Spleen (tissue), 11 donors: ENCODE results near the gene ZBTB48. TPM values are rescaled to one million over a fixed set of nuclear protein-coding genes. Genes with fewer than 3 reads are reported as not detected.
"Not testable (repeated sequence)": the region's sequence is repeated elsewhere in the genome, so short reads cannot be mapped to it uniquely, and the experiment has no call there.

Experiments
- DNase-seq: peaks from one replicate; pipeline ENCODE4 v3.0.0-alpha.2; 2020
- H3K27ac ChIP-seq, 8 donors: fragments of 200-600 bp; sonication (generic) in 7 of 8; 1 replicate in 4 of 8; 2 replicates in 4 of 8; pipeline versions ENCODE4 v1.5.0 to v1.8.0; 2016 to 2021; ENCODE audit warnings: inconsistent platforms in 4 of 8, mild to moderate bottlenecking in 4 of 8, moderate library complexity in 1 of 8
- H3K27me3 ChIP-seq, 7 donors: fragments of 200-600 bp; sonication (generic) in 6 of 7; replicated peaks in 1 of 7; 1 replicate in 4 of 7; 2 replicates in 3 of 7; pipeline versions ENCODE4 v1.5.0 to v1.8.0; 2016 to 2021; ENCODE audit warnings: inconsistent platforms in 3 of 7, mild to moderate bottlenecking in 1 of 7
- H3K36me3 ChIP-seq, 6 donors: fragments of 200-600 bp; sonication (generic) in 5 of 6; 1 replicate in 4 of 6; 2 replicates in 2 of 6; pipeline versions ENCODE4 v1.5.0 to v1.8.0; 2016 to 2021; ENCODE audit warnings: inconsistent platforms in 2 of 6
- H3K4me1 ChIP-seq, 6 donors: fragments of 200-600 bp; sonication (generic) in 5 of 6; 1 replicate in 3 of 6; 2 replicates in 3 of 6; pipeline versions ENCODE4 v1.5.0 to v1.8.0; 2016 to 2021; ENCODE audit warnings: inconsistent platforms in 3 of 6
- H3K4me3 ChIP-seq, 8 donors: fragments of 200-600 bp; sonication (generic) in 7 of 8; 1 replicate in 4 of 8; 2 replicates in 4 of 8; pipeline versions ENCODE4 v1.5.0 to v1.8.0; 2016 to 2021; ENCODE audit warnings: inconsistent platforms in 4 of 8, mild to moderate bottlenecking in 4 of 8, moderate library complexity in 2 of 8
- H3K9me3 ChIP-seq, 8 donors: fragments of 200-600 bp; sonication (generic) in 7 of 8; 1 replicate in 4 of 8; 2 replicates in 4 of 8; pipeline versions ENCODE4 v1.5.0 to v1.8.0; 2016 to 2021; ENCODE audit warnings: inconsistent platforms in 4 of 8
- CTCF ChIP-seq, 11 experiments: fragments of 200-600 bp in 7 of 11; fragments of 450-650 bp in 4 of 11; sonication (generic) in 4 of 11; IDR thresholded peaks in 8 of 11; conservative IDR thresholded peaks in 3 of 11; 1 replicate in 7 of 11; 2 replicates in 4 of 11; pipeline versions ENCODE4 v1.4.0 to v1.8.0; 2016 to 2021; ENCODE audit warnings: antibody characterized with exemption in 11 of 11, inconsistent platforms in 4 of 11, mild to moderate bottlenecking in 1 of 11
- POLR2A ChIP-seq, 3 donors: fragments of 450-650 bp; IDR thresholded peaks; one replicate each; pipeline ENCODE4 v1.5.1; 2017; ENCODE audit warnings: antibody characterized with exemption in 3 of 3, mild to moderate bottlenecking in 1 of 3
- POLR2AphosphoS5 ChIP-seq, 3 donors: sonication (generic); formaldehyde crosslinking; IDR thresholded peaks; one replicate each; pipeline ENCODE4 v1.5.1; 2017; ENCODE audit warnings: antibody characterized with exemption in 3 of 3
- WGBS, 5 donors: extraction: QIAGEN DNeasy Blood & Tissue Kit in 3 of 5; methylation state at CpG; one replicate each; pipeline versions ENCODE4 v1.1.5 to v1.1.7; 2013 to 2018; 5-methylcytosine and 5-hydroxymethylcytosine counted together
- intact Hi-C: fragments of 100-400 bp; cut with DNase I; formaldehyde crosslinking; loops from one replicate; pipeline ENCODE4 v1.15.0; 2023; ENCODE audit warnings: low total_unique reads
- polyA plus RNA-seq, 3 donors: library from polyadenylated mRNA; stranded (reverse); fragments of 200-250 nt; gene quantifications; one replicate each; pipeline ENCODE4 v1.2.1, GENCODE V29; 2013
- total RNA-seq, 7 donors: library from RNA; depleted of rRNA in 3 of 7; stranded (reverse); fragments of >200 nt in 3 of 7; fragmentation: NEBNext Ultra II Directional in 4 of 7; extraction: Animal tissue kit (Norgen Biotek cat#: 25700) in 4 of 7; gene quantifications; one replicate each; pipeline versions ENCODE4 v1.1.0 to v1.2.1, GENCODE V29; 2016 to 2021
- donor health status: healthy with polysubstance abuse.
- donor health status: DM: no; HTN: no; CAD: no; lungs with moderate emphysema.
- donor health status: DM: no; HTN: no; CAD: no.
- donor health status: Bipolar disorder and iron deficiency.
- donor health status: healthy.
- donor health status: DM: no; HTN: no; CAD: no.
- donor health status: DM: yes; HTN: yes; CAD: no.

ZBTB48 gene
- total and polyA plus RNA-seq, 10 donors, result 23.5 to 131 (median 52.2) TPM

GRCh38 chr1:6554031-6554906 is 25.5 kb upstream of the ZBTB48 start, which contains the start of gene NOL9:
TSS of gene NOL9 (minus strand) at chr1:6554513. CDS start at chr1:6554502, 11 bp downstream.
- peak; percentile 99 for DNase-seq
- no peaks in the 10 kb centered on the region for H3K27me3 ChIP-seq
- intact Hi-C loops, result no loop called here
- H3K4me1 ChIP-seq, result peaks cover 16 to 41% (median 31%) of the 10 kb centered on the region in 6 donors
- peak within 1 kb of the TSS; percentile 86 to 100 (median 96) for H3K4me3 ChIP-seq
- no peaks in the 10 kb centered on the region for H3K9me3 ChIP-seq
- peaks cover 0 to 25% (median 17%) of the 10 kb centered on the region in 6 donors for H3K36me3 ChIP-seq
- peak within 1 kb of the TSS; percentile 75 to 88 (median 84) for H3K27ac ChIP-seq
- TF ChIP-seq POLR2A (IDR thresholded peaks at IDR 0.05), result no peak
- peak; percentile 93 to 100 (median 98) for TF ChIP-seq CTCF (IDR thresholded peaks at IDR 0.05 in 8 of 11, conservative IDR thresholded peaks at IDR 0.05 in 3 of 11)
- TF ChIP-seq POLR2AphosphoS5 (IDR thresholded peaks at IDR 0.05), result peak; percentile 86 to 93 (median 87)
- WGBS, 5 donors, result 2 to 5% (median 3%) methylated on average over 20 to 87 of the region's 87 CpGs

- intact Hi-C loops, result no loop called here
- H3K27ac ChIP-seq, result peak within 1 kb of the TSS; percentile 75 to 88 (median 84)
- TF ChIP-seq POLR2AphosphoS5 (IDR thresholded peaks at IDR 0.05), result peak in 2 of 3 donors; percentile 40 to 52
- TF ChIP-seq POLR2A (IDR thresholded peaks at IDR 0.05), result no peak
- TF ChIP-seq CTCF (IDR thresholded peaks at IDR 0.05 in 8 of 11, conservative IDR thresholded peaks at IDR 0.05 in 3 of 11), result no peak
- 65 to 79% (median 73%) methylated on average over 17 to 19 of the region's 19 CpGs for WGBS, 5 donors
- no peaks in the 10 kb centered on the region for H3K9me3 ChIP-seq
- H3K4me1 ChIP-seq, result peaks cover 16 to 41% (median 31%) of the 10 kb centered on the region in 6 donors
- H3K36me3 ChIP-seq, result peaks cover 0 to 16% (median 8%) of the 10 kb centered on the region in 6 donors
- DNase-seq, result peak; percentile 81
- H3K27me3 ChIP-seq, result no peaks in the 10 kb centered on the region
- peak within 1 kb of the TSS; percentile 86 to 100 (median 96) for H3K4me3 ChIP-seq
These were observed 24.7 kb upstream of the ZBTB48 start, which contains the start of gene TAS1R1 for GRCh38 chr1:6554907-6555778. TSS of gene TAS1R1 (plus strand) at chr1:6555307. CDS start at chr1:6555374, 67 bp downstream.

- peaks cover 16 to 27% (median 25%) of the 10 kb centered on the region in 6 donors for H3K4me1 ChIP-seq
- H3K27ac ChIP-seq, result no peak overlapping the region
- no peaks in the 10 kb centered on the region for H3K36me3 ChIP-seq
- WGBS, 5 donors, result 77 to 96% (median 81%) methylated on average over 1 of the region's 1 CpG
- no peak for DNase-seq
- TF ChIP-seq CTCF (IDR thresholded peaks at IDR 0.05 in 8 of 11, conservative IDR thresholded peaks at IDR 0.05 in 3 of 11), result no peak
- no peak for TF ChIP-seq POLR2A (IDR thresholded peaks at IDR 0.05)
- no peak for TF ChIP-seq POLR2AphosphoS5 (IDR thresholded peaks at IDR 0.05)
- intact Hi-C loops, result no loop called here
- no peaks in the 10 kb centered on the region for H3K27me3 ChIP-seq
- H3K9me3 ChIP-seq, result no peaks in the 10 kb centered on the region
- no peak overlapping the region for H3K4me3 ChIP-seq
These were observed 22.2 kb upstream of the ZBTB48 start for GRCh38 chr1:6557597-6557996.

GRCh38 chr1:6559161-6559560 is 20.6 kb upstream of the ZBTB48 start:
- H3K4me3 ChIP-seq, DNase-seq, H3K36me3 ChIP-seq, intact Hi-C loops, H3K27me3 ChIP-seq, H3K27ac ChIP-seq, H3K9me3 ChIP-seq: not testable (repeated sequence)
- WGBS, 5 donors, result 87 to 97% (median 92%) methylated on average over 11 of the region's 11 CpGs
- H3K4me1 ChIP-seq, result peaks cover 7 to 13% (median 11%) of the 10 kb centered on the region in 6 donors
